GM12878 (cell line): ENCODE measurements around the gene STK4. TPM values are rescaled to one million over a fixed set of nuclear protein-coding genes. Genes with fewer than 3 reads are reported as not detected.

ENCODE experiments used
- ATF7 ChIP-seq: fragments of 450-650 bp; IDR thresholded peaks from 2 replicates; pipeline ENCODE4 v1.6.1; 2016; ENCODE audit warnings: low read depth, mild to moderate bottlenecking
- BCL11A ChIP-seq: IDR thresholded peaks from 2 replicates; pipeline ENCODE4 v1.6.1; 2011; ENCODE audit warnings: low read depth, low read length
- BHLHE40 ChIP-seq, 2 experiments: fragments of 450-650 bp in 1 of 2; IDR thresholded peaks; 2 replicates each; pipeline ENCODE4 v1.6.1; 2011 to 2017; ENCODE audit warnings: low read depth in 2 of 2, borderline replicate concordance in 1 of 2, improper control_type of control experiment in 1 of 2, low read length in 1 of 2, mild to moderate bottlenecking in 1 of 2
- CBFB ChIP-seq: IDR thresholded peaks from 2 replicates; pipeline ENCODE4 v1.6.1; 2016; ENCODE audit warnings: antibody characterized with exemption, low read depth
- CBX3 ChIP-seq: fragments of 200-600 bp; sonication (generic); IDR thresholded peaks from 2 replicates; pipeline ENCODE4 v1.6.1; 2016; ENCODE audit warnings: low read depth, borderline replicate concordance
- FOXK2 ChIP-seq: fragments of 450-650 bp; IDR thresholded peaks from 2 replicates; pipeline ENCODE4 v1.6.1; 2017; ENCODE audit warnings: mild to moderate bottlenecking, moderate library complexity
- IKZF1 ChIP-seq: fragments of 450-650 bp; conservative IDR thresholded peaks from 2 replicates; pipeline ENCODE4 v1.6.1; 2017; ENCODE audit warnings: antibody characterized with exemption, mild to moderate bottlenecking
- IKZF2 ChIP-seq, 2 experiments: fragments of 450-650 bp; IDR thresholded peaks; 2 replicates each; pipeline ENCODE4 v1.6.1; 2017; ENCODE audit warnings: mild to moderate bottlenecking in 2 of 2, moderate library complexity in 2 of 2
- IRF5 ChIP-seq: fragments of 450-650 bp; IDR thresholded peaks from 2 replicates; pipeline ENCODE4 v1.6.1; 2017; ENCODE audit warnings: borderline replicate concordance
- MAX ChIP-seq: IDR thresholded peaks from 2 replicates; pipeline ENCODE4 v1.6.1; 2012; ENCODE audit warnings: low read depth, low read length, improper control_type of control experiment
- MEF2B ChIP-seq: fragments of 450-650 bp; IDR thresholded peaks from 2 replicates; pipeline ENCODE4 v1.6.1; 2018; ENCODE audit warnings: mild to moderate bottlenecking, moderate library complexity; ENCODE audit not compliant: partially characterized antibody, poor library complexity, severe bottlenecking
- MTA2 ChIP-seq: fragments of 450-650 bp; IDR thresholded peaks from 2 replicates; pipeline ENCODE4 v1.6.1; 2016; ENCODE audit warnings: low read depth, mild to moderate bottlenecking, moderate library complexity
- MXI1 ChIP-seq: fragments of 150-350 bp; IDR thresholded peaks from 2 replicates; pipeline ENCODE4 v1.6.1; 2011; ENCODE audit warnings: low read depth, mild to moderate bottlenecking, inconsistent platforms, low read length, improper control_type of control experiment
- PML ChIP-seq: IDR thresholded peaks from 2 replicates; pipeline ENCODE4 v1.6.1; 2012; ENCODE audit warnings: low read length, inconsistent platforms
- RAD51 ChIP-seq: fragments of 450-650 bp; IDR thresholded peaks from 2 replicates; pipeline ENCODE4 v1.6.1; 2016; ENCODE audit warnings: moderate library complexity, mild to moderate bottlenecking, inconsistent platforms
- RUNX3 ChIP-seq: IDR thresholded peaks from 2 replicates; pipeline ENCODE4 v1.6.1; 2012; ENCODE audit warnings: low read length, inconsistent platforms
- SKIL ChIP-seq: fragments of 450-650 bp; IDR thresholded peaks from 2 replicates; pipeline ENCODE4 v1.6.1; 2017; ENCODE audit warnings: mild to moderate bottlenecking, low read depth, inconsistent platforms; ENCODE audit not compliant: poor library complexity, severe bottlenecking
- YBX1 ChIP-seq: fragments of 450-650 bp; IDR thresholded peaks from 2 replicates; pipeline ENCODE4 v1.6.1; 2016; ENCODE audit warnings: antibody characterized with exemption
- YY1 ChIP-seq: IDR thresholded peaks from 2 replicates; pipeline ENCODE4 v1.6.1; 2011; ENCODE audit warnings: low read depth, mild to moderate bottlenecking, low read length
- ZNF24 ChIP-seq: fragments of 450-650 bp; IDR thresholded peaks from 2 replicates; pipeline ENCODE4 v1.6.1; 2017; ENCODE audit warnings: antibody characterized with exemption, mild to moderate bottlenecking
- ZNF687 ChIP-seq: fragments of 450-650 bp; IDR thresholded peaks from 2 replicates; pipeline ENCODE4 v1.6.1; 2017; ENCODE audit warnings: mild to moderate bottlenecking, moderate library complexity
- ZSCAN29 ChIP-seq: fragments of 450-650 bp; IDR thresholded peaks from 2 replicates; pipeline ENCODE4 v1.6.1; 2017; ENCODE audit warnings: mild to moderate bottlenecking, moderate library complexity
- polyA plus RNA-seq, 11 experiments: library from polyadenylated mRNA; depleted of rRNA in 4 of 11; unstranded in 6 of 11; stranded (reverse) in 5 of 11; fragments of >200 nt; fragmentation: Nextera tagmentation in 4 of 11; fragmentation: Illumina TruSeq in 1 of 11; extraction: Ambion mirVana in 4 of 11; extraction: Trizol in 1 of 11; gene quantifications; 1 replicate in 1 of 11; 2 replicates in 10 of 11; pipeline versions ENCODE4 v1.2.1 to v1.2.3, GENCODE V29; 2011 to 2016; ENCODE audit warnings: inconsistent platforms in 2 of 11, missing spikeins in 2 of 11, low read depth in 1 of 11
- total RNA-seq, 4 experiments: library from RNA; depleted of rRNA in 3 of 4; stranded (reverse); fragments of >200 nt in 3 of 4; fragmentation: Illumina TruSeq in 1 of 4; extraction: Trizol in 1 of 4; gene quantifications; 2 replicates each; pipeline versions ENCODE4 v1.2.1 to v1.2.3, GENCODE V29; 2013 to 2021

Gene STK4
- total and polyA plus RNA-seq, 10 of the 15 experiments (the other 5 are each of a cell fraction or from before 2014, with no cell fraction given): 24.0 to 135 (median 89.7) TPM

GRCh38 chr20:45052698-45053429 is 86.6 kb downstream of the STK4 start (continued):
- TF ChIP-seq PML: no peak
- TF ChIP-seq RUNX3: peak; percentile 94
- peak; percentile 77 for TF ChIP-seq MTA2
- 0 out of 2 replicates have a peak, but pooled peaks have one; percentile 14 for TF ChIP-seq YY1
- TF ChIP-seq ZNF24: peak; percentile 57; the same call in 1 of the 2 replicates
- TF ChIP-seq SKIL: peak; percentile 41
- TF ChIP-seq ATF7: peak; percentile 32; the same call in 1 of the 2 replicates
- peak in 1 of 2 experiments; percentile 57; a peak in 1 of 4 replicates for TF ChIP-seq BHLHE40 (IDR thresholded peaks at IDR 0.05; ENCODE audit: borderline replicate concordance in 1 of 2, low read depth in 2 of 2, low read length in 1 of 2)
- no peak for TF ChIP-seq YBX1
- no peak for TF ChIP-seq FOXK2
- no peak for TF ChIP-seq IRF5
- no peak for TF ChIP-seq RAD51
- TF ChIP-seq CBX3: no peak
- peak; percentile 80 for TF ChIP-seq MEF2B
- TF ChIP-seq BCL11A: peak; percentile 78; the same call in 1 of the 2 replicates
- peak; percentile 18; the same call in 1 of the 2 replicates for TF ChIP-seq MAX
- peak; percentile 70; the same call in 1 of the 2 replicates for TF ChIP-seq ZSCAN29
- peak; percentile 91 for TF ChIP-seq ZNF687
- TF ChIP-seq CBFB: peak; percentile 49; the same call in 1 of the 2 replicates
- peak in 1 of 2 experiments; percentile 68; a peak in 3 of 4 replicates for TF ChIP-seq IKZF2 (IDR thresholded peaks at IDR 0.05)
- peak; percentile 45; the same call in 1 of the 2 replicates for TF ChIP-seq MXI1
- TF ChIP-seq IKZF1: peak; percentile 51
